Vagina (tissue), 2 donors: ENCODE results near the gene IMMP2L. TPM values are rescaled to one million over a fixed set of nuclear protein-coding genes. Genes with fewer than 3 reads are reported as not detected.
"Not testable (repeated sequence)": the region's sequence is repeated elsewhere in the genome, so short reads cannot be mapped to it uniquely, and the experiment has no call there.

Experiments
- DNase-seq, 2 donors: peaks; one replicate each; pipeline ENCODE4 v3.0.0-alpha.2; 2017; ENCODE audit errors: extremely low spot score in 2 of 2
- H3K27ac ChIP-seq: fragments of 200-600 bp; sonication (generic); one replicate; pipeline ENCODE4 v1.5.1; 2019
- H3K27me3 ChIP-seq: fragments of 200-600 bp; sonication (generic); one replicate; pipeline ENCODE4 v1.5.1; 2019
- H3K36me3 ChIP-seq, 2 donors: fragments of 200-600 bp; sonication (generic); one replicate each; pipeline ENCODE4 v1.5.1; 2017 to 2019
- H3K4me1 ChIP-seq: fragments of 200-600 bp; sonication (generic); one replicate; pipeline ENCODE4 v1.5.1; 2019
- H3K4me3 ChIP-seq, 2 donors: fragments of 200-600 bp; sonication (generic); 1 replicate in 1 of 2; 2 replicates in 1 of 2; pipeline ENCODE4 v1.5.1; 2016 to 2019
- H3K9me3 ChIP-seq: fragments of 200-600 bp; sonication (generic); one replicate; pipeline ENCODE4 v1.5.1; 2019
- POLR2A ChIP-seq, 2 donors: fragments of 450-650 bp; IDR thresholded peaks; one replicate each; pipeline ENCODE4 v1.6.1; 2017; ENCODE audit warnings: antibody characterized with exemption in 2 of 2, mild to moderate bottlenecking in 2 of 2, moderate library complexity in 2 of 2
- POLR2AphosphoS5 ChIP-seq, 2 donors: sonication (generic); formaldehyde crosslinking; IDR thresholded peaks; one replicate each; pipeline ENCODE4 v1.9.0; 2017; ENCODE audit warnings: antibody characterized with exemption in 2 of 2, mild to moderate bottlenecking in 2 of 2, low read depth in 1 of 2; ENCODE audit not compliant: insufficient read depth in 1 of 2
- intact Hi-C: fragments of 100-400 bp; cut with DNase I; formaldehyde crosslinking; loops from one replicate; pipeline ENCODE4 v1.15.1; 2023
- total RNA-seq: library from RNA; depleted of rRNA; stranded (reverse); fragments of >200 nt; gene quantifications from one replicate; pipeline ENCODE4 v1.2.3, GENCODE V29; 2016
- TF ChIP-seq, protein P1 (sequence below), 3 experiments: fragments of 450-650 bp in 2 of 3; fragments of 200-600 bp in 1 of 3; sonication (generic) in 1 of 3; IDR thresholded peaks; one replicate each; pipeline ENCODE4 v1.5.1; 2017 to 2019; ENCODE audit warnings: antibody characterized with exemption in 3 of 3, mild to moderate bottlenecking in 2 of 3, moderate library complexity in 2 of 3

The IMMP2L gene
- total RNA-seq, 1 donor from 2014 or later = 13.3 TPM

DNA sequence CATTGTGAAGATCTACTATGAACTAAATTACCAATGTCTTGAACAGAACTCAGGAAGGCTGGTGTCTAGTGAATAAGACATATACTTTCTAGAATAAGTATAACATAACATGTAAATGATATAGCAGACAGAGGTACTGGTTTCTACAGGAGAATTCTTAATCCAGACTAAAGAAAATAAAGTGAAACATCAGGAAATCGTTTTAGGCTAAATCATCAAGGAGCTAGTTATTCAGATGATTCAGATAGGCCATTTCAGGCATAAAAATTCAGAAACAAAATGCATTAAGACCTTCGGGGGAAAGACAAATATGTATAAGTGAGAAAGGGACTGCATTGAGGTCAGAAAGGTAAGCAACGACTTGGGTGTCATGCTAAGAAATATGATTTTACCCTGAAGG, 300.8 kb downstream of the IMMP2L start:
- H3K36me3 ChIP-seq = no peaks in the 10 kb centered on the region
- H3K9me3 ChIP-seq = no peaks in the 10 kb centered on the region
- no peak for TF ChIP-seq POLR2AphosphoS5 (IDR thresholded peaks at IDR 0.05; ENCODE audit: insufficient read depth in 1 of 2, low read depth in 1 of 2)
- TF ChIP-seq, protein P1, sequence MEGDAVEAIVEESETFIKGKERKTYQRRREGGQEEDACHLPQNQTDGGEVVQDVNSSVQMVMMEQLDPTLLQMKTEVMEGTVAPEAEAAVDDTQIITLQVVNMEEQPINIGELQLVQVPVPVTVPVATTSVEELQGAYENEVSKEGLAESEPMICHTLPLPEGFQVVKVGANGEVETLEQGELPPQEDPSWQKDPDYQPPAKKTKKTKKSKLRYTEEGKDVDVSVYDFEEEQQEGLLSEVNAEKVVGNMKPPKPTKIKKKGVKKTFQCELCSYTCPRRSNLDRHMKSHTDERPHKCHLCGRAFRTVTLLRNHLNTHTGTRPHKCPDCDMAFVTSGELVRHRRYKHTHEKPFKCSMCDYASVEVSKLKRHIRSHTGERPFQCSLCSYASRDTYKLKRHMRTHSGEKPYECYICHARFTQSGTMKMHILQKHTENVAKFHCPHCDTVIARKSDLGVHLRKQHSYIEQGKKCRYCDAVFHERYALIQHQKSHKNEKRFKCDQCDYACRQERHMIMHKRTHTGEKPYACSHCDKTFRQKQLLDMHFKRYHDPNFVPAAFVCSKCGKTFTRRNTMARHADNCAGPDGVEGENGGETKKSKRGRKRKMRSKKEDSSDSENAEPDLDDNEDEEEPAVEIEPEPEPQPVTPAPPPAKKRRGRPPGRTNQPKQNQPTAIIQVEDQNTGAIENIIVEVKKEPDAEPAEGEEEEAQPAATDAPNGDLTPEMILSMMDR (IDR thresholded peaks at IDR 0.05) = no peak
- TF ChIP-seq POLR2A (IDR thresholded peaks at IDR 0.05) = no peak
- DNase-seq = no peak
- peaks cover 6% of the 10 kb centered on the region for H3K4me1 ChIP-seq
- no peak overlapping the region for H3K27ac ChIP-seq
- no peak overlapping the region for H3K4me3 ChIP-seq
- intact Hi-C loops = no loop called here
- no peaks in the 10 kb centered on the region for H3K27me3 ChIP-seq

DNA sequence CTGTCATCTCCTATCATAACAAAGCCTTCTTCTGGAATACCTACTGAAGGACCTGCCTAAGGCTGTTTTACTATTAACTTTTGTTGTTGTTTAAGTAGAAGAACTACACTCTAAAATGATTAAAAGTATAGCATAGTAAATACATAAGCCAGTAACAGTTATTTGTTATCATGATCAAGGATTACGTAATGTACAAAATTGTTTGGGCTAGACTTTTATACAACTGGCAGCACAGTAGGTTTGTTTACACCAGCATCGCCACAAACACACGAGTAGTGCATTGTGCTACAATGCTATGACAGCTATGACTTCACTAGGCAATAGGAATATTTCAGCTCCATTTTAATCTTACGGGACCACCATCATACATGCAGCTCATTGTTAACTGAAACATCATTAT, 302.3 kb downstream of the IMMP2L start:
- Histone ChIP-seq H3K36me3 (no peaks in the 10 kb centered on the region), H3K4me1 (no peaks in the 10 kb centered on the region)

DNA sequence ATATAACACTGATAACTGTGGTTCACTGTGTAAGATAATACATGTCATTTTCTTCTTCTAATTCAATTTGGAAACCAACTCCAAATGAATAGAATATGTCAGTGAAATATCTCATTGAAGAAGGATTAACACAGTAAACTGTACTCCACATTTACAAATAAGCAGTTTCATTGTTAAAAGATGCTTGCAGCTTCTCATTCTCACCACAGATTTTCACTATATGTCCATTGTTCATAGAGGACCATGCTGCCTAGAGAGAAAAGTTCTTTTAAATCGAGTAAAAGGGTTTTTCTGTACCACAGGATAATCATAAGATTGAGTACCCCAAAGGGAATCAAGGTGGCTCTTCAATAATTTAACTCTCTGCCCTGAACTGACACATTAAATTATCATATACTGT, 305.9 kb downstream of the IMMP2L start:
- Histone ChIP-seq H3K27me3 (no peaks in the 10 kb centered on the region), H3K9me3 (no peaks in the 10 kb centered on the region), H3K4me3 (no peak overlapping the region), H3K4me1 (no peaks in the 10 kb centered on the region), H3K27ac (no peak overlapping the region), H3K36me3 (no peaks in the 10 kb centered on the region)
- no peak for DNase-seq
- intact Hi-C loops = no loop called here
- TF ChIP-seq POLR2AphosphoS5 (IDR thresholded peaks at IDR 0.05; ENCODE audit: insufficient read depth in 1 of 2, low read depth in 1 of 2) (no peak), POLR2A (IDR thresholded peaks at IDR 0.05) (no peak)
- TF ChIP-seq, protein P1 (IDR thresholded peaks at IDR 0.05) = no peak

More for the DNA sequence above, 302.3 kb downstream of the IMMP2L start:
- H3K27me3 ChIP-seq = no peaks in the 10 kb centered on the region
- DNase-seq = no peak
- H3K9me3 ChIP-seq = no peaks in the 10 kb centered on the region
- H3K27ac ChIP-seq = no peak overlapping the region
- no peak overlapping the region for H3K4me3 ChIP-seq
- intact Hi-C loops = no loop called here
- TF ChIP-seq POLR2A (IDR thresholded peaks at IDR 0.05) = no peak
- TF ChIP-seq POLR2AphosphoS5 (IDR thresholded peaks at IDR 0.05; ENCODE audit: insufficient read depth in 1 of 2, low read depth in 1 of 2) = no peak
- TF ChIP-seq, protein P1 (IDR thresholded peaks at IDR 0.05) = no peak

DNA sequence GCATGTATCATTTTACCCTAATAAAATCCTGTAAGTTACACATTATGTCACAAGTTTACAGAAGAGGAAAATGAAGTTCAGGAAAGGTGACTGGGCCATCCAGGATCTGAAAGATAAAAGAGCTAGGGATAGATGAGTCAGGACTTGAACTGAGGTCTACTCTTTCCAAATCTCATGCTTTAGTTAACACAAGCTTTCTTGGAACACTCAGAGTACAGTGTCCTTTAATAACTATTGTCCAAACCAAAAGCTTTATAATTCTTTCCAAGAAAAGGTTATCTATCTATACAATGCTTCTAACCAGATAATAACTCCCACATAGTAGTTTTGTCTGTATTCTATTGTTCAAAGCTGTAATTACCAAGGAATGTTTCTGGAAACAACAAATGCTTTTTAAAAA, 306.7 kb downstream of the IMMP2L start:
- H3K27ac ChIP-seq = no peak overlapping the region
- intact Hi-C loops = no loop called here
- no peaks in the 10 kb centered on the region for H3K9me3 ChIP-seq

DNA sequence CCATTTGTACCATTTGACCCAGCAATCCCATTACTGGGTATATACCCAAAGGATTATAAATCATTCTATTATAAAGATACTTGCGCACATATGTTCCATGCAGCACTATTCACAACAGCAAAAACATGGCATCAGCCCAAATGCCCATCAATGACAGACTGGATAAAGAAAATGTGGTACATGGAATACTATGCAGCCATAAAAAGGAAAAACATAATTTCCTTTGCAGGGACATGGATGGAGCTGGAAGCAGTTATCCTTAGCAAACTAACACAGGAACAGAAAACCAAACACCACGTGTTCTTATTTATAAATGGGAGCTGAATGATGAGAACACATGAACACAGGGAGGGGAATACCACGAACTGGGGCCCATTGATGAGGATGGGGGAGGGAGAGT, 310.9 kb downstream of the IMMP2L start:
- H3K36me3 ChIP-seq, intact Hi-C loops, H3K4me1 ChIP-seq, H3K27ac ChIP-seq, DNase-seq, H3K4me3 ChIP-seq, H3K27me3 ChIP-seq, H3K9me3 ChIP-seq: not testable (repeated sequence)

More for the DNA sequence above, 306.7 kb downstream of the IMMP2L start:
- Histone ChIP-seq H3K4me1 (no peaks in the 10 kb centered on the region), H3K4me3 (no peak overlapping the region), H3K36me3 (no peaks in the 10 kb centered on the region), H3K27me3 (no peaks in the 10 kb centered on the region)
- TF ChIP-seq POLR2AphosphoS5 (IDR thresholded peaks at IDR 0.05; ENCODE audit: insufficient read depth in 1 of 2, low read depth in 1 of 2) (no peak), POLR2A (IDR thresholded peaks at IDR 0.05) (no peak)
- TF ChIP-seq, protein P1 (IDR thresholded peaks at IDR 0.05) = no peak
- DNase-seq = no peak

DNA sequence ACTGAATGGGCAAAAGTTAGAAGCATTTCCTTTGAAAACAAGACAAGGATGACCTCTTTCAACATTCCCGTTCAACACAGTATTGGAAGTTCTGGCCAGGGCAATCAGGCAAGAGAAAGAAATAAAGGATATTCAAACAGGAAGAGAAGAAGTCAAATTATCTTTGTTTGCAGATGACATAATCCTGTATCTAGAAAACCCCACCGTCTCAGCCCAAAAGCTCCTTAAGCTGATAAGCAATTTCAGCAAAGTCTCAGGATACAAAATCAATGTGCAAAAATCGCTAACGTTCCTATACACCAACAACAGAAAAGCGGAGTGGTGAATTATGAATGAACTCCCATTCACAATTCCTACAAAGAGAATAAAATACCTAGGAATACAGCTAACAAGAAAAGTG, 312.5 kb downstream of the IMMP2L start:
- H3K36me3 ChIP-seq, H3K27ac ChIP-seq, H3K4me3 ChIP-seq, intact Hi-C loops, H3K4me1 ChIP-seq, DNase-seq, H3K9me3 ChIP-seq, H3K27me3 ChIP-seq: not testable (repeated sequence)
